GM12892 (cell line): ENCODE measurements around the gene RAB41.

ENCODE experiments used
- POLR2A ChIP-seq: IDR thresholded peaks from 2 replicates; pipeline ENCODE4 v1.6.1; 2011; ENCODE audit warnings: low read depth, low read length, control low read depth
- POLR2AphosphoS5 ChIP-seq: IDR thresholded peaks from 2 replicates; pipeline ENCODE4 v1.6.1; 2011; ENCODE audit warnings: low read depth, low read length, control low read depth
- TAF1 ChIP-seq: IDR thresholded peaks from 2 replicates; pipeline ENCODE4 v1.6.1; 2011; ENCODE audit warnings: low read depth, mild to moderate bottlenecking, control low read depth, low read length, borderline replicate concordance

GRCh38 chrX:70244881-70245280, 37.1 kb upstream of the RAB41 start:
- TF ChIP-seq POLR2AphosphoS5 (no peak), POLR2A (no peak), TAF1 (no peak)
